Measurements from ENCODE around the gene CNTN5.

- TF ChIP-seq POLR2A (IDR thresholded peaks at IDR 0.05) (no peak), CTCF (IDR thresholded peaks at IDR 0.05) (no peak)
Observed at GRCh38 chr11:99683933-99684332, 663.2 kb downstream of the CNTN5 start.

Measured in esophagus squamous epithelium (tissue), 4 donors.